ENCODE results near the gene ACVR1C. TPM values are rescaled to one million over a fixed set of nuclear protein-coding genes. Genes with fewer than 3 reads are reported as not detected.

Gene ACVR1C
- total and polyA plus RNA-seq, 2 donors (not counting 1 experiment from before 2014, with no cell fraction given): 0.24 to 0.52 TPM

DNA sequence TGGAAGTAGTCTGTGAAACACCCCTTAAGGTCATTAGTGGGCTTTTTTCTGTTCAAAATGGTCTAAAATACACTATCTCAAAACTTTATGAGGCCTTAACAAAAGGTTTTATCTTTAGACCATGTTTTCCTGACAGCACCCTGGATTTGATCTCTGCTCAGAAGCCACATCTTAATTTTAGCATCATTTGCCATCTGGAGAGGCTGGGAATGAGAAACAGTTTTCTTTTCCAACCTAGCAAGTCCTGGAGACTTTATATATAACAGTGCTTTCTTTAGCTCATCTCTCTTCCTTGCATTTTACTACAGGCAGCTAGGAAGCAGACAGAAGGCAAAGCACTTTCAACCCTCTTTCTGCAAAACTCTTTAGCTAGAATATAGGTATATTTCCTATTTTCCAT is 122.1 kb downstream of the ACVR1C start:
- Histone ChIP-seq H3K4me2 (replicated peaks; ENCODE audit: low read depth, low read length, poor library complexity, severe bottlenecking) (no peak overlapping the region), H3K4me1 (ENCODE audit: control insufficient read depth in 2 of 2, insufficient read depth in 2 of 2, low read length in 2 of 2) (peaks cover 14 to 17% of the 10 kb centered on the region in 2 donors), H3K9ac (ENCODE audit: low read length) (no peak overlapping the region), H3K27ac (ENCODE audit: low read length in 2 of 2) (no peak overlapping the region), H4K20me1 (ENCODE audit: control insufficient read depth, insufficient read depth, low read length, poor library complexity, severe bottlenecking) (no peaks in the 10 kb centered on the region), H2AFZ (ENCODE audit: insufficient read depth, low read depth, low read length, poor library complexity, severe bottlenecking) (no peak overlapping the region), H3K27me3 (replicated peaks in 1 of 4; ENCODE audit: control extremely low read depth in 1 of 4, control insufficient read depth in 3 of 4, insufficient read depth in 4 of 4, low read length in 3 of 4) (peaks cover 0 to 3% (median 0%) of the 10 kb centered on the region in 4 experiments), H3K4me3 (ENCODE audit: control extremely low read depth in 1 of 5, extremely low read depth in 1 of 5, insufficient read depth in 1 of 5, low read depth in 2 of 5, low read length in 4 of 5) (no peak overlapping the region), H3K9me3 (ENCODE audit: control extremely low read depth in 1 of 3, control insufficient read depth in 2 of 3, insufficient read depth in 1 of 3, low read length in 2 of 3) (peaks cover 1 to 5% (median 4%) of the 10 kb centered on the region in 3 donors), H3K79me2 (ENCODE audit: control insufficient read depth, insufficient read depth, low read length) (no peaks in the 10 kb centered on the region), H3K36me3 (replicated peaks in 1 of 2; ENCODE audit: control extremely low read depth in 1 of 2, control insufficient read depth in 1 of 2, extremely low read depth in 1 of 2, insufficient read depth in 2 of 2, low read length in 1 of 2) (no peaks in the 10 kb centered on the region)
- DNase-seq: no peak
- Mint-ChIP-seq H3K27me3 (peaks cover 3% of the 10 kb centered on the region), H3K4me1 (peaks cover 14% of the 10 kb centered on the region), H3K4me3 (no peak overlapping the region), H3K27ac (no peak overlapping the region), H3K9me3 (ENCODE audit: insufficient read depth) (no peaks in the 10 kb centered on the region)
- ChIA-PET POLR2A (no interaction called here), CTCF (interaction anchor here (0.9 to 1.6 kb wide), 4 partner anchors 9 to 170 kb away, joined by 3 to 8 read pairs (median 4); no protein-coding TSS in a partner anchor)
- ATAC-seq (ENCODE audit: low read depth): no peak
- no peak for TF ChIP-seq EZH2 (IDR thresholded peaks at IDR 0.05; ENCODE audit: borderline replicate concordance, insufficient read depth, low read depth, low read length, poor library complexity, severe bottlenecking)
- TF ChIP-seq, protein P1, sequence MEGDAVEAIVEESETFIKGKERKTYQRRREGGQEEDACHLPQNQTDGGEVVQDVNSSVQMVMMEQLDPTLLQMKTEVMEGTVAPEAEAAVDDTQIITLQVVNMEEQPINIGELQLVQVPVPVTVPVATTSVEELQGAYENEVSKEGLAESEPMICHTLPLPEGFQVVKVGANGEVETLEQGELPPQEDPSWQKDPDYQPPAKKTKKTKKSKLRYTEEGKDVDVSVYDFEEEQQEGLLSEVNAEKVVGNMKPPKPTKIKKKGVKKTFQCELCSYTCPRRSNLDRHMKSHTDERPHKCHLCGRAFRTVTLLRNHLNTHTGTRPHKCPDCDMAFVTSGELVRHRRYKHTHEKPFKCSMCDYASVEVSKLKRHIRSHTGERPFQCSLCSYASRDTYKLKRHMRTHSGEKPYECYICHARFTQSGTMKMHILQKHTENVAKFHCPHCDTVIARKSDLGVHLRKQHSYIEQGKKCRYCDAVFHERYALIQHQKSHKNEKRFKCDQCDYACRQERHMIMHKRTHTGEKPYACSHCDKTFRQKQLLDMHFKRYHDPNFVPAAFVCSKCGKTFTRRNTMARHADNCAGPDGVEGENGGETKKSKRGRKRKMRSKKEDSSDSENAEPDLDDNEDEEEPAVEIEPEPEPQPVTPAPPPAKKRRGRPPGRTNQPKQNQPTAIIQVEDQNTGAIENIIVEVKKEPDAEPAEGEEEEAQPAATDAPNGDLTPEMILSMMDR (IDR thresholded peaks at IDR 0.05): no peak
- intact Hi-C loops (cut with micrococcal nuclease): no loop called here

DNA sequence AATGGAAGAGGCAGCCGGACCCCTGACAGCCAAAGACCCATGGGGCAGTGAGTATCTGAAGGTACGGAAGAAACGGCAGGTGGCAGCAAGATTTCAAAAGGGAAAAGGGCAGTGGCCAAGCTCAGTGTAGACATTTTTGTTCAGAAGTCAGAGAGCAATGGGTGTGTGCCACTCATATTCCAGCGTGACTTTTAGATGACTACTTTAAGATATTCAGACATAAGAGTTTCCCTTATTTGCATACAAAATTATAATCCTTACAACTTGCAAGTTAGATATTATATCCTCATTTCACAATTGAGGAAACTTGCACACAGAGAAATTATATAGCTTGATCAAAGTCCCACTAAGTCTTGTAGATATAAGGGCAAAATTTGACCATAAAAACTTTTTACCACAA is 124.0 kb downstream of the ACVR1C start:
- no peak for ATAC-seq (ENCODE audit: low read depth)
- H3K27ac ChIP-seq (ENCODE audit: low read length in 2 of 2): no peak overlapping the region
- no peak overlapping the region for H3K4me3 Mint-ChIP-seq
- H3K27me3 ChIP-seq (replicated peaks in 1 of 4; ENCODE audit: control extremely low read depth in 1 of 4, control insufficient read depth in 3 of 4, insufficient read depth in 4 of 4, low read length in 3 of 4): peaks cover 0 to 3% (median 0%) of the 10 kb centered on the region in 4 experiments
- H3K4me2 ChIP-seq (replicated peaks; ENCODE audit: low read depth, low read length, poor library complexity, severe bottlenecking): no peak overlapping the region
- no peaks in the 10 kb centered on the region for H3K9me3 Mint-ChIP-seq (ENCODE audit: insufficient read depth)
- no peaks in the 10 kb centered on the region for H3K27me3 Mint-ChIP-seq
- no peak overlapping the region for H3K9ac ChIP-seq (ENCODE audit: low read length)
- H4K20me1 ChIP-seq (ENCODE audit: control insufficient read depth, insufficient read depth, low read length, poor library complexity, severe bottlenecking): no peaks in the 10 kb centered on the region
- H3K4me1 ChIP-seq (ENCODE audit: control insufficient read depth in 2 of 2, insufficient read depth in 2 of 2, low read length in 2 of 2): peaks cover 20 to 27% of the 10 kb centered on the region in 2 donors
- H2AFZ ChIP-seq (ENCODE audit: insufficient read depth, low read depth, low read length, poor library complexity, severe bottlenecking): no peak overlapping the region
- H3K4me3 ChIP-seq (ENCODE audit: control extremely low read depth in 1 of 5, extremely low read depth in 1 of 5, insufficient read depth in 1 of 5, low read depth in 2 of 5, low read length in 4 of 5): no peak overlapping the region
- peaks cover 31% of the 10 kb centered on the region for H3K4me1 Mint-ChIP-seq
- WGBS (ENCODE audit: insufficient coverage): 98% methylated on average over 3 of the region's 4 CpGs
- no peak for DNase-seq
- no peak for TF ChIP-seq EZH2 (IDR thresholded peaks at IDR 0.05; ENCODE audit: borderline replicate concordance, insufficient read depth, low read depth, low read length, poor library complexity, severe bottlenecking)
- TF ChIP-seq, protein P1 (IDR thresholded peaks at IDR 0.05): no peak
- CTCF ChIA-PET: interaction anchor here (0.8 to 2.1 kb wide), 6 partner anchors 12 to 92 kb away, joined by 3 to 7 read pairs (median 4); no protein-coding TSS in a partner anchor
- H3K79me2 ChIP-seq (ENCODE audit: control insufficient read depth, insufficient read depth, low read length): no peaks in the 10 kb centered on the region
- peaks cover 1 to 5% (median 4%) of the 10 kb centered on the region in 3 donors for H3K9me3 ChIP-seq (ENCODE audit: control extremely low read depth in 1 of 3, control insufficient read depth in 2 of 3, insufficient read depth in 1 of 3, low read length in 2 of 3)
- POLR2A ChIA-PET: no interaction called here
- intact Hi-C loops (cut with micrococcal nuclease): no loop called here
- no peak overlapping the region for H3K27ac Mint-ChIP-seq
- H3K36me3 ChIP-seq (replicated peaks in 1 of 2; ENCODE audit: control extremely low read depth in 1 of 2, control insufficient read depth in 1 of 2, extremely low read depth in 1 of 2, insufficient read depth in 2 of 2, low read length in 1 of 2): no peaks in the 10 kb centered on the region
